ENCODE data around the gene SOX30. TPM values are rescaled to one million over a fixed set of nuclear protein-coding genes. Genes with fewer than 3 reads are reported as not detected.
"Not testable (repeated sequence)": the region's sequence is repeated elsewhere in the genome, so short reads cannot be mapped to it uniquely, and the experiment has no call there.

SOX30 gene
- 0.05 and 0.47 TPM in 2 replicates for total RNA-seq
- polyA plus RNA-seq (2012): 0.06 TPM

GRCh38 chr5:157652377-157652692, at the start of gene SOX30:
Gene SOX30 (minus strand): TSS chr5:157652438. CDS start chr5:157652078, 360 bp downstream.
- no peak for DNase-seq (ENCODE audit: low read depth)

- not testable (repeated sequence) for DNase-seq (ENCODE audit: low read depth)
These were observed 46.4 kb upstream of the SOX30 start for GRCh38 chr5:157698674-157699073.

- DNase-seq (ENCODE audit: low read depth): not testable (repeated sequence)
These were observed 43.9 kb upstream of the SOX30 start for GRCh38 chr5:157696154-157696553.

- not testable (repeated sequence) for DNase-seq (ENCODE audit: low read depth)
These were observed 41.6 kb upstream of the SOX30 start for GRCh38 chr5:157693816-157694215.

- no peak for DNase-seq (ENCODE audit: low read depth)
These were observed 38.6 kb upstream of the SOX30 start for GRCh38 chr5:157690690-157691433.

GRCh38 chr5:157689942-157690689, 37.9 kb upstream of the SOX30 start:
- DNase-seq (ENCODE audit: low read depth): no peak

GRCh38 chr5:157687198-157687554, 34.9 kb upstream of the SOX30 start:
- no peak for DNase-seq (ENCODE audit: low read depth)

- not testable (repeated sequence) for DNase-seq (ENCODE audit: low read depth)
These were observed 34.3 kb upstream of the SOX30 start for GRCh38 chr5:157686276-157687197.

GRCh38 chr5:157682257-157682656, 30.0 kb upstream of the SOX30 start:
- DNase-seq (ENCODE audit: low read depth): no peak

GRCh38 chr5:157681048-157681447, 28.8 kb upstream of the SOX30 start:
- no peak for DNase-seq (ENCODE audit: low read depth)

- DNase-seq (ENCODE audit: low read depth): no peak
These were observed 28.0 kb upstream of the SOX30 start for GRCh38 chr5:157680239-157680638.

GRCh38 chr5:157679801-157680200, 27.6 kb upstream of the SOX30 start:
- no peak for DNase-seq (ENCODE audit: low read depth)

- no peak for DNase-seq (ENCODE audit: low read depth)
These were observed 25.7 kb upstream of the SOX30 start for GRCh38 chr5:157677931-157678330.

GRCh38 chr5:157674351-157674750, 22.1 kb upstream of the SOX30 start:
- DNase-seq (ENCODE audit: low read depth): not testable (repeated sequence)

GRCh38 chr5:157672976-157673375, 20.7 kb upstream of the SOX30 start:
- DNase-seq (ENCODE audit: low read depth): no peak

- no peak for DNase-seq (ENCODE audit: low read depth)
These were observed 19.5 kb upstream of the SOX30 start for GRCh38 chr5:157671592-157672330.

- DNase-seq (ENCODE audit: low read depth): no peak
These were observed 18.7 kb upstream of the SOX30 start, which contains the start of gene C5orf52 for GRCh38 chr5:157670662-157671591. Gene C5orf52 (plus strand): TSS chr5:157671533. CDS start chr5:157671615, 82 bp downstream.

- no peak for DNase-seq (ENCODE audit: low read depth)
These were observed 17.5 kb upstream of the SOX30 start for GRCh38 chr5:157669701-157670097.

GRCh38 chr5:157668356-157668755, 16.1 kb upstream of the SOX30 start:
- DNase-seq (ENCODE audit: low read depth): no peak
